MM.1S (cell line): ENCODE results near the gene LYRM4.

Source experiments
- EZH2 ChIP-seq: fragments of 300-600 bp; sonication (generic); optimal IDR thresholded peaks from 2 replicates; pipeline ENCODE3; 2017; ENCODE audit warnings: low read depth, mild to moderate bottlenecking, antibody characterized with exemption, low read length, mixed read lengths
- EZH2phosphoT487 ChIP-seq: fragments of 300-600 bp; sonication (generic); IDR thresholded peaks from 2 replicates; pipeline ENCODE4 v1.6.1; 2018; ENCODE audit warnings: antibody characterized with exemption, low read length
- TF ChIP-seq, protein P1 (sequence below): fragments of 300-600 bp; sonication (generic); IDR thresholded peaks from 2 replicates; pipeline ENCODE4 v1.5.1; 2016; ENCODE audit warnings: antibody characterized with exemption, low read length, mixed read lengths

- TF ChIP-seq, protein P1, sequence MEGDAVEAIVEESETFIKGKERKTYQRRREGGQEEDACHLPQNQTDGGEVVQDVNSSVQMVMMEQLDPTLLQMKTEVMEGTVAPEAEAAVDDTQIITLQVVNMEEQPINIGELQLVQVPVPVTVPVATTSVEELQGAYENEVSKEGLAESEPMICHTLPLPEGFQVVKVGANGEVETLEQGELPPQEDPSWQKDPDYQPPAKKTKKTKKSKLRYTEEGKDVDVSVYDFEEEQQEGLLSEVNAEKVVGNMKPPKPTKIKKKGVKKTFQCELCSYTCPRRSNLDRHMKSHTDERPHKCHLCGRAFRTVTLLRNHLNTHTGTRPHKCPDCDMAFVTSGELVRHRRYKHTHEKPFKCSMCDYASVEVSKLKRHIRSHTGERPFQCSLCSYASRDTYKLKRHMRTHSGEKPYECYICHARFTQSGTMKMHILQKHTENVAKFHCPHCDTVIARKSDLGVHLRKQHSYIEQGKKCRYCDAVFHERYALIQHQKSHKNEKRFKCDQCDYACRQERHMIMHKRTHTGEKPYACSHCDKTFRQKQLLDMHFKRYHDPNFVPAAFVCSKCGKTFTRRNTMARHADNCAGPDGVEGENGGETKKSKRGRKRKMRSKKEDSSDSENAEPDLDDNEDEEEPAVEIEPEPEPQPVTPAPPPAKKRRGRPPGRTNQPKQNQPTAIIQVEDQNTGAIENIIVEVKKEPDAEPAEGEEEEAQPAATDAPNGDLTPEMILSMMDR = no peak
- no peak for TF ChIP-seq EZH2
- TF ChIP-seq EZH2phosphoT487 = no peak
Measured at GRCh38 chr6:5277589-5277988, 16.8 kb upstream of the LYRM4 start.
